ENCODE results near the gene CFAP74.

DNA sequence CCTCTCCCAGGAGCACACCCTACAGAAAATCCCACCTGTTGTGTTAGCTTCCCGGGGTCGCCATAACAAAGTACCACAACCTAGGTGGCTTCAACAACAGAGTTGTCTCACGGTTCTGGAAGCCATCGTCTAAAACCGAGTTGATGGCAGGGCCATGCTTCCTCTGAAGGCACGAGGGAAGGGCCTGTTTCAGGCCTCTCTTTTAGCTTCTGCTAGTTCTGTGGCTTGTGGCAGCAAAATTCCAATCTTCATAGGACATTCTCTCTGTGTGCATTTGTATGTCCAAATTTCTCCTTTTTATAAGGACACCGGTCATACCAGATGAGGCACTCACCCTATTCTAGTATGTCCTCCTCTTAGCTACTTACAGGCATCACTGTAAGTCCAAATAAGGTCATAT lies 3.2 kb downstream of the CFAP74 start:
- TF ChIP-seq, protein P1, sequence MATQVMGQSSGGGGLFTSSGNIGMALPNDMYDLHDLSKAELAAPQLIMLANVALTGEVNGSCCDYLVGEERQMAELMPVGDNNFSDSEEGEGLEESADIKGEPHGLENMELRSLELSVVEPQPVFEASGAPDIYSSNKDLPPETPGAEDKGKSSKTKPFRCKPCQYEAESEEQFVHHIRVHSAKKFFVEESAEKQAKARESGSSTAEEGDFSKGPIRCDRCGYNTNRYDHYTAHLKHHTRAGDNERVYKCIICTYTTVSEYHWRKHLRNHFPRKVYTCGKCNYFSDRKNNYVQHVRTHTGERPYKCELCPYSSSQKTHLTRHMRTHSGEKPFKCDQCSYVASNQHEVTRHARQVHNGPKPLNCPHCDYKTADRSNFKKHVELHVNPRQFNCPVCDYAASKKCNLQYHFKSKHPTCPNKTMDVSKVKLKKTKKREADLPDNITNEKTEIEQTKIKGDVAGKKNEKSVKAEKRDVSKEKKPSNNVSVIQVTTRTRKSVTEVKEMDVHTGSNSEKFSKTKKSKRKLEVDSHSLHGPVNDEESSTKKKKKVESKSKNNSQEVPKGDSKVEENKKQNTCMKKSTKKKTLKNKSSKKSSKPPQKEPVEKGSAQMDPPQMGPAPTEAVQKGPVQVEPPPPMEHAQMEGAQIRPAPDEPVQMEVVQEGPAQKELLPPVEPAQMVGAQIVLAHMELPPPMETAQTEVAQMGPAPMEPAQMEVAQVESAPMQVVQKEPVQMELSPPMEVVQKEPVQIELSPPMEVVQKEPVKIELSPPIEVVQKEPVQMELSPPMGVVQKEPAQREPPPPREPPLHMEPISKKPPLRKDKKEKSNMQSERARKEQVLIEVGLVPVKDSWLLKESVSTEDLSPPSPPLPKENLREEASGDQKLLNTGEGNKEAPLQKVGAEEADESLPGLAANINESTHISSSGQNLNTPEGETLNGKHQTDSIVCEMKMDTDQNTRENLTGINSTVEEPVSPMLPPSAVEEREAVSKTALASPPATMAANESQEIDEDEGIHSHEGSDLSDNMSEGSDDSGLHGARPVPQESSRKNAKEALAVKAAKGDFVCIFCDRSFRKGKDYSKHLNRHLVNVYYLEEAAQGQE (IDR thresholded peaks at IDR 0.05) = no peak
- TF ChIP-seq, protein P2, sequence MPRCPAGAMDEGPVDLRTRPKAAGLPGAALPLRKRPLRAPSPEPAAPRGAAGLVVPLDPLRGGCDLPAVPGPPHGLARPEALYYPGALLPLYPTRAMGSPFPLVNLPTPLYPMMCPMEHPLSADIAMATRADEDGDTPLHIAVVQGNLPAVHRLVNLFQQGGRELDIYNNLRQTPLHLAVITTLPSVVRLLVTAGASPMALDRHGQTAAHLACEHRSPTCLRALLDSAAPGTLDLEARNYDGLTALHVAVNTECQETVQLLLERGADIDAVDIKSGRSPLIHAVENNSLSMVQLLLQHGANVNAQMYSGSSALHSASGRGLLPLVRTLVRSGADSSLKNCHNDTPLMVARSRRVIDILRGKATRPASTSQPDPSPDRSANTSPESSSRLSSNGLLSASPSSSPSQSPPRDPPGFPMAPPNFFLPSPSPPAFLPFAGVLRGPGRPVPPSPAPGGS (IDR thresholded peaks at IDR 0.05) = no peak
- TF ChIP-seq RAD21 (conservative IDR thresholded peaks at IDR 0.05 in 1 of 2, IDR thresholded peaks at IDR 0.05 in 1 of 2) (no peak), BHLHE40 (IDR thresholded peaks at IDR 0.05; ENCODE audit: low read depth, low read length) (no peak), CEBPB (IDR thresholded peaks at IDR 0.05) (no peak), ESRRA (IDR thresholded peaks at IDR 0.05; ENCODE audit: borderline replicate concordance, low read length) (no peak), NR3C1 (IDR thresholded peaks at IDR 0.05) (no peak), POLR2A (IDR thresholded peaks at IDR 0.05; ENCODE audit: low read length) (no peak), NFE2L2 (conservative IDR thresholded peaks at IDR 0.05; ENCODE audit: low read length) (no peak), NPAS2 (CRISPR knock-in tag; IDR thresholded peaks at IDR 0.05; ENCODE audit: borderline replicate concordance) (no peak)
- TF ChIP-seq, protein P3, sequence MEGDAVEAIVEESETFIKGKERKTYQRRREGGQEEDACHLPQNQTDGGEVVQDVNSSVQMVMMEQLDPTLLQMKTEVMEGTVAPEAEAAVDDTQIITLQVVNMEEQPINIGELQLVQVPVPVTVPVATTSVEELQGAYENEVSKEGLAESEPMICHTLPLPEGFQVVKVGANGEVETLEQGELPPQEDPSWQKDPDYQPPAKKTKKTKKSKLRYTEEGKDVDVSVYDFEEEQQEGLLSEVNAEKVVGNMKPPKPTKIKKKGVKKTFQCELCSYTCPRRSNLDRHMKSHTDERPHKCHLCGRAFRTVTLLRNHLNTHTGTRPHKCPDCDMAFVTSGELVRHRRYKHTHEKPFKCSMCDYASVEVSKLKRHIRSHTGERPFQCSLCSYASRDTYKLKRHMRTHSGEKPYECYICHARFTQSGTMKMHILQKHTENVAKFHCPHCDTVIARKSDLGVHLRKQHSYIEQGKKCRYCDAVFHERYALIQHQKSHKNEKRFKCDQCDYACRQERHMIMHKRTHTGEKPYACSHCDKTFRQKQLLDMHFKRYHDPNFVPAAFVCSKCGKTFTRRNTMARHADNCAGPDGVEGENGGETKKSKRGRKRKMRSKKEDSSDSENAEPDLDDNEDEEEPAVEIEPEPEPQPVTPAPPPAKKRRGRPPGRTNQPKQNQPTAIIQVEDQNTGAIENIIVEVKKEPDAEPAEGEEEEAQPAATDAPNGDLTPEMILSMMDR (IDR thresholded peaks at IDR 0.05) = no peak
